Fibroblast of the aortic adventitia (primary cell): ENCODE data around the gene HEG1. TPM values are rescaled to one million over a fixed set of nuclear protein-coding genes. Genes with fewer than 3 reads are reported as not detected.

Source experiments
- DNase-seq: peaks from one replicate; pipeline ENCODE4 v3.0.0-alpha.2; 2010; ENCODE audit warnings: low read depth
- H3K4me3 ChIP-seq: 2 replicates; pipeline ENCODE4 v1.5.1; 2011; ENCODE audit warnings: low read depth, mild to moderate bottlenecking, control low read depth, low read length, moderate library complexity
- total RNA-seq: library from RNA; depleted of rRNA; stranded (reverse); fragments of >200 nt; gene quantifications from 2 replicates; pipeline ENCODE4 v1.2.3, GENCODE V29; 2012; ENCODE audit warnings: low replicate concordance
- TF ChIP-seq, protein P1 (sequence below): IDR thresholded peaks from 2 replicates; pipeline ENCODE4 v1.5.1; 2011; ENCODE audit warnings: mild to moderate bottlenecking, low read length, control low read depth, inconsistent platforms; ENCODE audit not compliant: insufficient read depth

Gene HEG1
- total RNA-seq, 1 donor = 198 TPM

DNA sequence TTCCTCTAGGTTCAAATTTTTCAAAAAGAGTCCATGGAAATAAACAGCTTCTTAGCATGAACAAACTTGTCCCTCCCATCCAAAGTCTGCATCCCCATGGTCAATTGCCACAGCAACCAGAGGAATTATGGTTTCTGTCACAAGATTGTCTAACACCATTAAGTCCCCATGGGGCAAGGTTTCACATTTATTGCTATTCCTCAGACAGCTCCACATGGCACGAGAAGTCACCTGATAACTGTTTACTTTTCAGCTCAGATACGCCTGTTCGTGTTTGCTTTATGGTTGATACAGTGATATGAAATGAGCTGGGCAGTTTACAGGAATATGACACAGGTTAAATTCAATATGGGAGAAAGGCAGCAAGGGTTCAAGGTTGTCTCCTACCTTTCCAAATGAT is 83.3 kb downstream of the HEG1 start:
- H3K4me3 ChIP-seq = no peak overlapping the region
- TF ChIP-seq, protein P1, sequence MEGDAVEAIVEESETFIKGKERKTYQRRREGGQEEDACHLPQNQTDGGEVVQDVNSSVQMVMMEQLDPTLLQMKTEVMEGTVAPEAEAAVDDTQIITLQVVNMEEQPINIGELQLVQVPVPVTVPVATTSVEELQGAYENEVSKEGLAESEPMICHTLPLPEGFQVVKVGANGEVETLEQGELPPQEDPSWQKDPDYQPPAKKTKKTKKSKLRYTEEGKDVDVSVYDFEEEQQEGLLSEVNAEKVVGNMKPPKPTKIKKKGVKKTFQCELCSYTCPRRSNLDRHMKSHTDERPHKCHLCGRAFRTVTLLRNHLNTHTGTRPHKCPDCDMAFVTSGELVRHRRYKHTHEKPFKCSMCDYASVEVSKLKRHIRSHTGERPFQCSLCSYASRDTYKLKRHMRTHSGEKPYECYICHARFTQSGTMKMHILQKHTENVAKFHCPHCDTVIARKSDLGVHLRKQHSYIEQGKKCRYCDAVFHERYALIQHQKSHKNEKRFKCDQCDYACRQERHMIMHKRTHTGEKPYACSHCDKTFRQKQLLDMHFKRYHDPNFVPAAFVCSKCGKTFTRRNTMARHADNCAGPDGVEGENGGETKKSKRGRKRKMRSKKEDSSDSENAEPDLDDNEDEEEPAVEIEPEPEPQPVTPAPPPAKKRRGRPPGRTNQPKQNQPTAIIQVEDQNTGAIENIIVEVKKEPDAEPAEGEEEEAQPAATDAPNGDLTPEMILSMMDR = no peak
- no peak for DNase-seq

DNA sequence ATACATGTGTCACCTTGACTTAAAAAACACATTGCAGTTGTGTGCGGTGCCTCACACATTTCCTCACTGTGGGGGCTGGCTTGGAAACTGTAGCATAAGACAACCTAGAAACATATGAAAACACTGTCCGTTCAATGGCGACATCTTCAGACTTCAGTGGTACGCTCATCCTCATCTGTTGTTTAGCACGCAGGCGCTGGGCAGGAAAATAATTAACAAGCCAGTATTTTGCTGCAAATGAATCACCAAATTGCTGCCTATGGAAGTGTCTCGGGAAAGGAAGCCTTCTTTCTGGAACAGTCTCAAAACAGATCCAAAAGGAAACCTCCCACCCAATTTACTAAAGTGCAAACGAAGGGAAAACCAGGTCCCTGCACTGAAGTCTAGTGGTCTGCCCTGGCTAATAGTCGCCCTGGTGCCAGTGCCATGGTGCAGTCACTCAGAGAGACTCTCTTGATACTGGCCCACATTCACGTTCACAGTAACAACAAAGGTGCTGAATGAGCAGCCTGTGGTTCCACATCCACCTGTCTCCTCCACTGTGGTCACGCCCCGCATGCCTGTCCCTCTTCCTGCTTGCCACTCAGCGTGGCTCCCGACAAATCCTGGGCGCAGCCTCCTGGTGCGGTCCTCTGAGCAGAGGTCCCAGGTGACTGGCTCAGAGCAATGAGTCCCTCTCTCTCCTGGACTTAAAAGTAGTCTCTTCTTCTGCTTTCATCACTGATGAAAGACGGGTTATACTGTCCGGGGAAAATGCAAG is 85.7 kb downstream of the HEG1 start:
- DNase-seq = no peak
- H3K4me3 ChIP-seq = no peak overlapping the region
- TF ChIP-seq, protein P1 = no peak

DNA sequence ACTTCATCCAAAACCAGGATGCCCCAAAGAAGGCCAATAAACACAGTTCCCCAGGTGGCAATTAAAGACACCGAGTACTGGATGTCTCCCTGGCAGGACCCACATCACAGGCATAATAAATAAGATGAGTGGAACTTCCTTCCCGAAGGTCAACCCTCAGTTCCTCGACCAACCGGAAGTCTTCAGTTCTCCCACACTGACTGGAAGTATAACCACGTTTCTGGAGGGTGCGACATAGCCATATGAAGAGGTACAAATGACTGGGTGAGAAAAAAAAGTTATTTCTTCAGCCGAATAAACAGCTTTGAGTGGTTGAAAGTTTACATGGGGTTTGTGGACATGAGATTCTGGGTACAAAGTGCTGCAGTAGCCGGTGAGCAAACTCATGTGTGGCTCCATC is 86.6 kb downstream of the HEG1 start:
- TF ChIP-seq, protein P1 = no peak
- no peak overlapping the region for H3K4me3 ChIP-seq
- DNase-seq = no peak

DNA sequence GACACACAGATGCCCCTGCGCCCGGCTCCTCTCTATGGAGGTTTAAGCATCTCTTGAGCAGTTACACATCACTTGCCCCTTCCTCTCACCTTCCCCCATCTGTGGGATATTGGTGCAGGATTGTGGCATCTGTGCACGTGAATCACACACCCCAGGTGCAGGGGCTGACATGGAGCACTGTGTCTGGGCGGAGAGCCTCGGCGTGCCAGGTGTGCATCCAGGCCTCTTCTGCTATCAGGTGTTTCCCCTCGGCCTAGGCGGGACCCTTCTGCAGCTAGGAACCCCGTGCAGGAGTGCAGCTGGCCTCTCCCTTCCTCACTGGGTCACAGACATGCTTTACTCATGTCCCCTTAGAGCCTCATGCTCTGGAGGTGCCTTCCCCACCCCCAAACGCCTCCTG is 87.8 kb downstream of the HEG1 start:
- no peak for DNase-seq
- TF ChIP-seq, protein P1 = no peak
- no peak overlapping the region for H3K4me3 ChIP-seq

DNA sequence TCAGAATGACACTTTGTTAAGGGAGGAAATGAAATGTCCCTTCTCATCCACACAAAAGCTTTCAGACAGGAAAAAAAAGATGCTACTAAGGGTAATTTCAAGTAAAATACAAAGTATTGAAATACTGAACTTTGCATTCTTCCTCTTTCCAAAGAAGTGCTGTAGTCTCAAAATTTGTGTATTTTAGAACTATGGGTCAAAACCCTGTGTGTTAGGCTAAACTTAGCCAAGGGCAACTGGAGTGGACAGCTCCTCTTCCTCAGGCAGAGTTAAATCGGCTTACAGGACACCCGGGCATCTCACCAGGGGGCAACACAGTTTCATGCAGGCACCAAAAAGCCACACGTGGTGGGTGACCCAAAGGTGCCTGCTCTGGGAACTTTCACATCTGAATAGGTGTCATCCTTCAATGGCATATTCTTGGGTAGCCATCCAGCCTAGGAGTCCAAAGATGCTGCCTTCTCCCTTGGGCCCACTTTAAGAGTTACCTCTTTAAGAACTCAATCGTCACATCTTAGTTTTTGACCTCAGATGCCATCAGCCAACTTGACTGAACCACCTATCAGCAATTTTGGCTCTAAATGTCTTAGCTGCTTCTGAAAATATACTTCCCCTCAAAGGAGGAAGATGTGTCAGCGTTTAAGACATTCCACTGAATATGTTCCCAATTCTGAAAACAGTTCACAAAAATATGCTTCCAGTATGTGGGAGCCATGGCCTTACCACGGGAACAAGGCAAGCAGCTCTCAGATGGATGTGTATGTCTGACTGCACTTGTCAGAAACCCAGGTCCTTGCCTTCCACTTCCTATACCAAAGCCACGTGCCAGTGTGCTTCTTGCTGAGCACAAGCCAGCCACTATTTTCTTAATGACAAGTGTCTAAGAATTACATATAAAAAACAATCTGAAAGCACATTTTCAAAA is 89.0 kb downstream of the HEG1 start:
- DNase-seq = peak; percentile 18
- H3K4me3 ChIP-seq = no peak overlapping the region
- TF ChIP-seq, protein P1 = no peak

DNA sequence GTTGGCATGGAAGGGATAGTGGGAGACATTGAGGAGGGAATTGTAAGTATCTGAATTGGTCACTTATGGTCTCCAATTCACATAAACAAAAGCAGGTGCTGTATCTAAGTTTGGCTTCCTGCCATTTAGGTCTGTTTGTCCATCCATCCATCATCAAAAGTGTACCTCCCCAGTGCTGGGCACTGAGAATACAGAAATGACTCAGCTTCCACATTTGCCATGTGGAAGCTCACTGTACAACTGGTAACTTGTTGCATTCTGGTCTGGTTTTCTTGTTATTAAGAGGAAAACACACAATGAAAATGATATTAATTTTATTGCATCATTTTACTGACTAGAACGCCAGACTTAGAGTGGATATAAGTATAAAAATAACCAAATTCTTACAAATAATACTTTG is 90.4 kb downstream of the HEG1 start:
- DNase-seq = peak; percentile 40
- TF ChIP-seq, protein P1 = no peak
- H3K4me3 ChIP-seq = no peak overlapping the region
